HG02642 (cell line): ENCODE measurements around the gene SPTBN4.
"Not testable (repeated sequence)": the region's sequence is repeated elsewhere in the genome, so short reads cannot be mapped to it uniquely, and the experiment has no call there.

ENCODE experiments used
- ATAC-seq: cut with Tn5 transposase; IDR thresholded peaks from one replicate; pipeline ENCODE4 v1.9.1; 2021; ENCODE audit warnings: mild to moderate bottlenecking; ENCODE audit not compliant: unreplicated experiment, poor library complexity

Gene SPTBN4

GRCh38 chr19:40525234-40526051 lies 58.6 kb downstream of the SPTBN4 start:
- ATAC-seq = no peak

GRCh38 chr19:40528078-40528477 lies 61.3 kb downstream of the SPTBN4 start:
- no peak for ATAC-seq

DNA sequence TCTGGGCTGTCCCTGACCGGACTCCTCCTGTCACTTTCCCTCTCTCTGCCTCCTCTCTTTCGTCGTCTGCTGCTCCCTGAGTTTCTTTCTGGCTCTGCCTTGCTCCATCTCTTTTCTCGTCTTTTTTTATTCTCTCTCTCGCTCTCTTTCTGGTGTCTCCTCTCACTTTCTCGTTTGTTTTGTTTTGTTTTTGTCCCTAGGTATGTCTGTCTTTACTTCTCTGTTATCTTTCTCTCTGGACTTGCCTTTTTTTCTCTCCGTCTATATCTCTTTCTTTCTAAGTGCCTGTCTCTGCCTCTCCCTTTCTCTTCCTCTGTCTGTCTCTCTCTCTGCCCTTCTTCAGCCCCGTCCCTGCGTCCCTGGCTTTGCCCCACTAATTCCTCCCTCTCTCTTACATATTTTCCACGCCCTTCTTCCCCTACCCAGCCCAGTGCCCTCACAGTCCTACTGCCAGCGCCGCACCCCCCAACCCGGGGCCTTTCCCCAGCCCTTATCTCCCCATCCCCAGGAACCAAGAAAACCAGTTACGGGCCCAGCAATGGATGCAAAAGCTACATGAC lies 61.8 kb downstream of the SPTBN4 start:
- ATAC-seq = no peak

GRCh38 chr19:40529093-40529954 lies 62.5 kb downstream of the SPTBN4 start:
- ATAC-seq = no peak

DNA sequence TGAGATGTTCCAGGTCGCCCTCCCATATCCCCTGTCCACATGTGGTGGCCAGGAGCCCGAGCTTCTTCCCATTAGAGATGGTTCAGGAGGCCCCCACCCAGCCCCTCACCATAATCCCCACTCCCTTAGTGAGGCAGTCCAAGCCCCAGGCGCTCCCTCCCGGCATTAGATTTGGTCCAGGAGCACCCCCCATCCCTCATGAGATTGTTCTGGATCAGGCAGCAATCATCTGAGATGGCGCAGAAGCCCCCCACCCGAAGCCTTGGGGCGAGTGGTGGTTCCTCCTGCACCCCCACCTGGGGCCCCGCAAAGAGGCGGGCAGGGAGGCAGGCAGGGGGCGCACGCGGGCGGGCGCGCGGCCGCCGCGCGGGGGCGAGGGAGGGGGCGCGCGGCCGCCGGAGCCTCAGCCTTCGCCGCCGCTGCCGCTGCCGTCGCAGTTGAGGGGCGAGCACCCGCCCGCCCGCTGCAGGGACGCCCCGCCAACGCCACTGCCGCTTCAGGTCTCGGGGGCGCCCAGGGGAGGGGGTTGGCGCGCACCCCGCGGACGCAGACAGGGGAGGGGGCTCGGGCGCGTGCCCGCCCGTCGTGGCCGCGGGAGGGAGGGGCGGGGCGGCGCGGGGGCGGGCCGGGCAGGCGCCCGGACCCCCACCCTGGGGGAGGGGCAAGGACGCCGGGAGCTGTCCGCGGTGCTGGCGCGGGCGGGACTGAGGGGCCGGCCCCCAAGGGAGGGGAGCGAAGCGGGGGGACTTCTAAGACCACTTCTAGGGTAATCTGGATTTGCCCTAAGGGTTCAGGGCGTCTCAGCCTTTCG lies 63.5 kb downstream of the SPTBN4 start:
- no peak for ATAC-seq

GRCh38 chr19:40533508-40533907 lies 66.7 kb downstream of the SPTBN4 start:
- ATAC-seq = no peak

DNA sequence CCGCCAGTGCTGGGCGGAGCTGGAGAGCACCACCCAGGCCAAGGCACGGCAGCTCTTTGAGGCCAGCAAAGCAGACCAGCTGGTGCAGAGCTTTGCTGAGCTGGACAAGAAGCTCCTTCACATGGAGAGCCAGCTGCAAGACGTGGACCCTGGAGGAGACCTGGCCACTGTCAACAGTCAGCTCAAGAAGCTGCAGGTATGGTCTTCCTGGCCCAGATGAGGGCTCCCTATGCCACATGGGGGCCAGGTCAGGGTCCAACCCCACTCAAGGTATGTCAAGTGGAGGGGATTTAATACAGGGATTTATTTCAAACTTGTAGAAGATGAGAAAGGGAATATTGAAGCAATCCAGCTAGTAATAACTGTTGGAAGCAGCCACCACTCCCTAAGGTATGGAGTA lies 67.3 kb downstream of the SPTBN4 start:
- ATAC-seq = no peak

- no peak for ATAC-seq
Measured at GRCh38 chr19:40539070-40539469, 72.3 kb downstream of the SPTBN4 start.

DNA sequence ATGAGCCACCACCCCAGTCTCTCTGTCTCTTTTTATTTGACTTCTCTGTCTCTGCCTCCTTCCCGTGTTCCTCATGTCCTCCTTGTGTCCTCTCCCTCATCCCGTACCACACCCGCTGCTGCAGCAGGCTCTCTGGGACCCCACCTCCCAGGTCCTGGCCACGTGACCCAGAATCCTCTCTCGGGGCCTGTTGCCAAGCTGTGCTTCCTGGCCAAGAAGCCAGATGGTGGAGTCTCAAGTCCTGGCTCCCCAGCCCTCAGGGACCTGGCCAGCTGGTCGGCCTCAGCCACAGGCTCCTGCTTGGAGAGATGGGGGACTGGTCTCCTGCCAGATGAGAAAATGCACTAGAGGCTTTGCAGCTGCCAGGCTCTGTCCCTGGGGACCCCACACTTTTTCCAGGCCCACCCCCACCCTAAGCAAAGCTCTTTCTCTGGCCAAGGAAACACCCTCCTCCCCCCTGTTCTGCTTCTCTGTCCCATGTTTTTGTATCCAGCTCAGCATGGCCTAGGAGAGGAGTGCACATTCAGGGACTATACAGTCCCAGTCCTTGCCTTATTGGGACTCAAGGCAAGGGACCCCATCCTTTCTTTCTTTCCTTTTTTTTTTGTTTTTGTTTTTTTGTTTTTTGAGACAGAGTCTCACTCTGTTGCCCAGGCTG lies 75.5 kb downstream of the SPTBN4 start:
- ATAC-seq = no peak

DNA sequence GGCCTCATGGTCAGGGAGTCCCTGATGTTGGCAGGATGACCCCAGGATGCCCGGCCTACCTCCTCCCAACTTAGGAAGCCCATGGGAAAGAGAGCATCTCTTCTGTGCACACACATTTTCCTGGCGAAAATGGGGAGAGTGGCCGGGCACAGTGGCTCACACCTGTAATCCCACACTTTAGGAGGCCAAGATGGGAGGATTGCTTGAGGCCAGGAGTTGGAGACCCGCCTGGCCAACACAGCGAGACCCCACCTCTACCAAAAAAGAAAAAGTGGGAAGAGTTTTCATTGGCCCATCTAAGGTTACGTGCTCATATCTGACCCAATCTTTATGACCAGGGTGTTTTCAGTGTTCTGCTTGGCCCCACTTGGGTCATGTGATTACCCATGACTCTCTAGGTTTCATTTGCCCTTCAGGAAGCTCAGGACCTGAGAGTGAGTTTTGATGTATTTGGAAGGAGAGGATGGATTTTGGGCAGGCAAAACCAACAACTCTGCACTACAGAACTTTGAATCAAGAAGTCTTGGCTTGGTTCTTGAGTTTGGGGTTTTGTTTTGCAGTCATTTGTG lies 76.3 kb downstream of the SPTBN4 start:
- ATAC-seq = no peak

GRCh38 chr19:40546153-40546841 lies 79.5 kb downstream of the SPTBN4 start:
- not testable (repeated sequence) for ATAC-seq

DNA sequence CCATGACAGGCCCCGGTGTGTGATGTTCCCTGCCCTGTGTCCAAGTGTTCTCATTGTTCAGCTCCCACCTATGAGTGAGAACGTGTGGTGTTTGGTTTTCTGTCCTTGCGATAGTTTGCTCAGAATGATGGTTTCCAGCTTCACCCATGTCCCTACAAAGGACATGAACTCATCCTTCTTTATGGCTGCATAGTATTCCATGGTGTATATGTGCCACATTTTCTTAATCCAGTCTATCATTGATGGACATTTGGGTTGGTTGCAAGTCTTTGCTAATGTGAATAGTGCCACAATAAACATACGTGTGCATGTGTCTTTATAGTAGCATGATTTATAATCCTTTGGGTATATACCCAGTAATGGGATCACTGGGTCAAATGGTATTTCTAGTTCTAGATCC lies 80.4 kb downstream of the SPTBN4 start:
- not testable (repeated sequence) for ATAC-seq

DNA sequence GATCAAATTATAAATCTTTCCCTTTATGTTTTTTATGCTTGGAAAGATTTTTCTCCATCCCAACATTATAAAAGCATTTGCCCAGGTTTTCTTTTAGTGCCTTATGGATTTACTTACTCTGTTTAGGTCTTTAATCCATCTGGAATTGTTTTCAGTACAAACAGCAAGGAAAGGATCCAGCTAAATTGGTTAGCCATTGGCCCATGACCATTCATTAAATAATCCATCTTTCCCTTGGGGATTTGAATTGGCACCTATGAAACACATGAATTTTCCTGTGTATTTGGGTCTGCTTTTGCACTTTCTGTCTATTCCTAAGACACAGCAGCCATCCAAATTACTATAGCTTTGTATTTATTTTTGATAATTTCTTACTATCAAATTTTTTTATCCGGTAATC lies 81.0 kb downstream of the SPTBN4 start:
- no peak for ATAC-seq

- ATAC-seq = no peak
Measured at GRCh38 chr19:40549007-40549708, 82.4 kb downstream of the SPTBN4 start.

- no peak for ATAC-seq
Measured at GRCh38 chr19:40550951-40551350, 84.2 kb downstream of the SPTBN4 start.

DNA sequence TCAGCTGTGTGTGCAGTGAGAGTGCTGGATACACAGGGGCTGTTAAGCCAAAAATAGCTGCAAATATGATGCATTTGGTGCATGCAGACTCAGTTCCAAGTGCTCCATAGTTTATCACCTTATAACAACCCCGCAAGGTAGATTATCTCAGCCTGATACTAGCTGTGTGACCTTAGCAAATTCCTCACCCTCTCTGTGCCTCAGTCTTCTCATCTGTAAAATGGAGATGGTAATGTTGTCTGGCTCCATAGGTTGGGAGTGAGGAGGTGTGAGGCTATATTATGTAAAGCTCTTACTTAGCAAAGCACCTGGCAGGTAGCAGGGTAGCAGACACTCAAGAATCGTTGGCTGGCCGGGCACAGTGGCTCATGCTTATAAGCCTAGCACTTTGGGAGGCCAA lies 86.0 kb downstream of the SPTBN4 start:
- ATAC-seq = no peak

- ATAC-seq = no peak
Measured at GRCh38 chr19:40553885-40554857, 87.4 kb downstream of the SPTBN4 start.
